PC-9 (cell line): ENCODE data around the gene TMEM168. TPM values are rescaled to one million over a fixed set of nuclear protein-coding genes. Genes with fewer than 3 reads are reported as not detected.

Experiments used
- BruUV-seq: library from RNA; stranded (reverse); fragments of 400-500 nt; replicated peaks from 2 replicates; lab custom pipeline; 2021; lab: Mats Ljungman, UMichigan
- CTCF ChIA-PET: fragments of 300-600 bp; sonication (Branson Sonifier 250); formaldehyde crosslinking; loops from one replicate; lab custom pipeline; 2022; ENCODE audit warnings: antibody characterized with exemption; lab: Charles Lee
- POLR2A ChIA-PET: fragments of 300-600 bp; sonication (Branson Sonifier 250); formaldehyde crosslinking; loops from one replicate; lab custom pipeline; 2022; ENCODE audit warnings: antibody characterized with exemption; ENCODE audit not compliant: unreplicated experiment; lab: Charles Lee
- DNase-seq, 2 experiments: peaks; one replicate each; pipeline versions ENCODE4 v3.0.0 to v3.0.0-alpha.2; 2015 to 2022; ENCODE audit warnings: mixed read lengths in 1 of 2
- H2AFZ ChIP-seq: fragments of 200-600 bp; sonication (generic); 2 replicates; pipeline ENCODE4 v1.8.1; 2017; ENCODE audit warnings: antibody characterized with exemption
- H3F3A ChIP-seq: fragments of 200-600 bp; sonication (generic); 2 replicates; pipeline ENCODE4 v1.8.1; 2017; ENCODE audit warnings: antibody characterized with exemption, mild to moderate bottlenecking, low read depth; ENCODE audit not compliant: insufficient read depth
- H3K27ac ChIP-seq: fragments of 200-600 bp; sonication (generic); 2 replicates; pipeline ENCODE4 v1.6.1; 2016; ENCODE audit warnings: mixed run types
- H3K27me3 ChIP-seq: fragments of 200-600 bp; sonication (generic); 2 replicates; pipeline ENCODE4 v1.6.1; 2016; ENCODE audit warnings: low read depth, mixed run types; ENCODE audit not compliant: insufficient read depth
- H3K36me3 ChIP-seq: fragments of 200-600 bp; sonication (generic); 2 replicates; pipeline ENCODE4 v1.6.1; 2016; ENCODE audit warnings: low read depth, mixed run types
- H3K4me1 ChIP-seq: fragments of 200-600 bp; sonication (generic); replicated peaks from 2 replicates; pipeline ENCODE4 v1.6.1; 2016; ENCODE audit warnings: mixed run types; ENCODE audit not compliant: insufficient read depth
- H3K4me2 ChIP-seq: fragments of 200-600 bp; sonication (generic); 2 replicates; pipeline ENCODE4 v1.6.1; 2017; ENCODE audit warnings: mixed run types
- H3K4me3 ChIP-seq: fragments of 200-600 bp; sonication (generic); 2 replicates; pipeline ENCODE4 v1.6.1; 2016; ENCODE audit warnings: mixed run types
- H3K79me2 ChIP-seq: fragments of 200-600 bp; sonication (generic); 2 replicates; pipeline ENCODE4 v1.6.1; 2017; ENCODE audit warnings: low read depth, mixed run types
- H3K9me2 ChIP-seq: fragments of 200-600 bp; sonication (generic); 2 replicates; pipeline ENCODE4 v1.8.1; 2017; ENCODE audit warnings: mild to moderate bottlenecking; ENCODE audit not compliant: insufficient read depth
- H3K9me3 ChIP-seq: fragments of 200-600 bp; sonication (generic); 2 replicates; pipeline ENCODE4 v1.8.1; 2016; ENCODE audit warnings: low read depth; ENCODE audit not compliant: insufficient read depth
- H4K20me1 ChIP-seq: fragments of 200-600 bp; sonication (generic); 2 replicates; pipeline ENCODE4 v1.8.1; 2017; ENCODE audit not compliant: insufficient read depth
- CTCF ChIP-seq: fragments of 200-600 bp; sonication (generic); conservative IDR thresholded peaks from 2 replicates; pipeline ENCODE4 v1.6.1; 2017; ENCODE audit warnings: mixed run types, antibody characterized with exemption, mild to moderate bottlenecking, moderate library complexity
- EZH2 ChIP-seq: fragments of 200-600 bp; sonication (generic); IDR thresholded peaks from 2 replicates; pipeline ENCODE4 v1.8.0; 2017; ENCODE audit warnings: antibody characterized with exemption, low read depth
- intact Hi-C: fragments of 100-400 bp; cut with micrococcal nuclease; formaldehyde crosslinking; loops from one replicate; pipeline ENCODE4 v1.10.0; 2022; ENCODE audit not compliant: unreplicated experiment
- total RNA-seq: library from RNA; stranded (reverse); gene quantifications from 2 replicates; pipeline ENCODE4 v1.2.3, GENCODE V29; 2021

Gene TMEM168
- total RNA-seq, 1 experiment from 2014 or later = 17.2 TPM

DNA sequence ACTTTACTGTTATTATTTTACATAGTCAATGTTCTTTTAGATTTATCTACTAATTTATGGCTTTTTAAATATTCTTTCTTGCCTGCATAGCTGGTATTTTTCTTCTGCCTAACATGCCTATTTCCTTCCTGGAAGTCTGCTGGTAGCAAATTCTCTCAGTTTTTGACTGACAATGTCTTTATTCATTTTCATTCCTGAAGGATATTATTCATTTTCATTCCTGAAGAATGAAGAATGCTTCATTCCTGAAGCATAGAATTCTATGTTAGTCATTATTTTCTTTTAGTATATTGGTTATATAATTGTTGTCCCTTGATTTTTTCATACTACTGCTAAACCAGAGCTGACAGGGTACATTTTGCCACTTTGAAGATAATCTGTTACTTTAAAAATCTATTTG lies 41.8 kb downstream of the TMEM168 start:
- H3K4me1 ChIP-seq = no peaks in the 10 kb centered on the region
- no peaks in the 10 kb centered on the region for H3F3A ChIP-seq
- intact Hi-C loops = no loop called here
- H3K79me2 ChIP-seq = no peaks in the 10 kb centered on the region
- TF ChIP-seq EZH2 (no peak), CTCF (no peak)
- H3K27me3 ChIP-seq = no peaks in the 10 kb centered on the region
- no peak for DNase-seq
- no peaks in the 10 kb centered on the region for H3K36me3 ChIP-seq
- ChIA-PET POLR2A (interaction anchor here (0.6 kb wide), 1 partner anchor 368 kb away, joined by 3 read pairs; no protein-coding TSS in a partner anchor), CTCF (no interaction called here)
- H3K4me2 ChIP-seq = no peak overlapping the region
- H2AFZ ChIP-seq = no peak overlapping the region
- no TSS peak for BruUV-seq
- no peaks in the 10 kb centered on the region; the same call in 1 of the 2 replicates for H3K9me3 ChIP-seq
- no peaks in the 10 kb centered on the region for H3K9me2 ChIP-seq
- no peak overlapping the region for H3K27ac ChIP-seq
- H3K4me3 ChIP-seq = no peak overlapping the region
- H4K20me1 ChIP-seq = no peaks in the 10 kb centered on the region

DNA sequence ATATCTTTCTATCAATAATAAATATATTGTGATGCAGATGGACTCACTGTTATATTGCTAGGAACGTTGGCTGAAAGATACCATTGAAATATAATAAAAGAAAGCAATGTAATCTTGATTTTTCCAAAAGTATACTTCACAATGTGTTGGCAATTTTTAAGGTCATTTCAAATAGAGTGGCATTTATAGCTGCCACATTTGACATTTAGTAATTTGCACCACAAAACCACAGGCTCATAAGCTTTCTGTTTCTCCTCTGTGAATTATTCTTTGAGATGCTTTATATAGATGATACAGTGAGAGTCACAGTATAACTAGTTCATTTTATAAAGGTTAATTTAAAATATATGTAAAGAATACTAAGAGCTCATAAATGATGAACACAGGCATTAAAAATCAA lies 44.6 kb downstream of the TMEM168 start:
- Histone ChIP-seq H3K27me3 (no peaks in the 10 kb centered on the region), H4K20me1 (no peaks in the 10 kb centered on the region), H3K79me2 (no peaks in the 10 kb centered on the region), H2AFZ (no peak overlapping the region), H3K9me2 (no peaks in the 10 kb centered on the region), H3K4me2 (no peak overlapping the region), H3K27ac (no peak overlapping the region), H3K4me3 (no peak overlapping the region), H3K9me3 (no peaks in the 10 kb centered on the region; the same call in 1 of the 2 replicates), H3K4me1 (no peaks in the 10 kb centered on the region), H3F3A (no peaks in the 10 kb centered on the region), H3K36me3 (no peaks in the 10 kb centered on the region)
- no peak for DNase-seq
- intact Hi-C loops = no loop called here
- ChIA-PET CTCF (no interaction called here), POLR2A (no interaction called here)
- no TSS peak for BruUV-seq
- no peak for TF ChIP-seq EZH2
- no peak for TF ChIP-seq CTCF

DNA sequence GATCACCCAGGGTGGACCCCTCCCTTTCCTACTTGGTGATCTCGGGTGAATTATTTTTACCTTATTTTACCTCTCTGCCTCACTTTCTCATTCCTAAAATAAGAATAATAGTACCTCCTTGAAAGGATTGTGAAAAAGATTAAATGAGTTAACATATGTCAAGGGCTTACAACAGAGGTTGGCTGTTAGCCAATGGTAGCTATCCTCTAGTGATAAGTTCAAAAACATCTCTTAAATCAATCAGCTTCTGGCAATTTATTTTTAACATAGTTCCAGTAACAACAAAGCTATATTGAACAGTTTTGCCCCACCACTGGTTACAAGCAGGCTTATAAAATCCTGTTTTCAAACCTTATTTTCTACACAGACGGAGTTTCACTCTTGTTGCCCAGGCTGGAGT lies 45.4 kb downstream of the TMEM168 start:
- no peak for DNase-seq
- BruUV-seq = no TSS peak
- intact Hi-C loops = no loop called here
- Histone ChIP-seq H3K9me2 (no peaks in the 10 kb centered on the region), H2AFZ (no peak overlapping the region; the same call in 1 of the 2 replicates), H3K4me3 (no peak overlapping the region), H3K27ac (no peak overlapping the region), H3K36me3 (no peaks in the 10 kb centered on the region), H3K4me1 (no peaks in the 10 kb centered on the region), H3K4me2 (no peak overlapping the region), H4K20me1 (no peaks in the 10 kb centered on the region), H3K9me3 (no peaks in the 10 kb centered on the region; the same call in 1 of the 2 replicates), H3K27me3 (no peaks in the 10 kb centered on the region), H3F3A (no peaks in the 10 kb centered on the region), H3K79me2 (no peaks in the 10 kb centered on the region)
- ChIA-PET CTCF (interaction anchor here (0.6 kb wide), 1 partner anchor 503 kb away, joined by 3 read pairs; no protein-coding TSS in a partner anchor), POLR2A (no interaction called here)
- TF ChIP-seq CTCF = no peak
- no peak for TF ChIP-seq EZH2
